GM21367 (cell line): ENCODE data around the gene ALK.
"Not testable (repeated sequence)": the region's sequence is repeated elsewhere in the genome, so short reads cannot be mapped to it uniquely, and the experiment has no call there.

ENCODE experiments used
- ATAC-seq: cut with Tn5 transposase; IDR thresholded peaks from one replicate; pipeline ENCODE4 v1.9.1; 2021; ENCODE audit not compliant: unreplicated experiment

ALK gene

DNA sequence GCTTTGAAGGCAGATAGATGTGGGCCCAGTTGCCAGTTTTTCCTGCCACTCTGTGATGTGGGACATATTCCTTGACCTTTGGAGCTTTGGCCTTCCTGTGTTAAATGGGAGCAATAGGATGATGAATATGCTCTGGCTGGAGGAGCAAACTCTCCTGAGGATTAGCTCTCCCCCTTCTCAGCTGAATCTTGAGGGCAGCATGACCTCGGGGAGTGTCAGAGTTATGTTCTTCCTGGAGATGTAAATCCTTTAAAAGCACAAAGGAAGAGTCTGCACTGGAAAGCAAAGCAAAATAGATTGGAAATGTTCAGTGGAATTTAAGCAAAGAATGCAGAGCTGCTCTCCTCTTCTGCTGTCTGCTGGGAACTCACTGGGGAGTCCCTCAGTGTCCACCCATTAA is 160.1 kb downstream of the ALK start:
- ATAC-seq: no peak

GRCh38 chr2:29760008-29760407 is 161.4 kb downstream of the ALK start:
- ATAC-seq: no peak

- ATAC-seq: no peak
Measured at GRCh38 chr2:29759360-29759759, 162.0 kb downstream of the ALK start.

DNA sequence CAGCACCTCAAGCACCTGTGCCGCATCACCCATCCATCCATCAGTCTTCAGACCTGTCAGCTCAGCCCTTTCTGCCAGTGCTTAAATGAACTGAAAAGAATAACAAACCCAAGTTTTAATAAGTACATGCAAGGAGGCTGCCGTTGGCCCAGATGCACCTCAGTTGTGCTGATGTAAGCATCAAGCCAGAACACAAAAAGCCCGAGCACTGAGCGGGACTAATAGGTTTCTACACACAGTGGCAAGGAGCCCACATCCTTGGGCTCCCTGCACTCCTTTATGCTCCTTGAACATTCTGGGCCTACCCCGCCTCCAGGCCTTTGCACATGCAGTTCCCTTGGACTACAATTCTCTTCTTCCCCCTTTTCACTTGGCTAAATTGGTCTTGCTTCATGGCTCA is 165.6 kb downstream of the ALK start:
- ATAC-seq: no peak

- no peak for ATAC-seq
Measured at GRCh38 chr2:29755233-29755632, 166.2 kb downstream of the ALK start.

DNA sequence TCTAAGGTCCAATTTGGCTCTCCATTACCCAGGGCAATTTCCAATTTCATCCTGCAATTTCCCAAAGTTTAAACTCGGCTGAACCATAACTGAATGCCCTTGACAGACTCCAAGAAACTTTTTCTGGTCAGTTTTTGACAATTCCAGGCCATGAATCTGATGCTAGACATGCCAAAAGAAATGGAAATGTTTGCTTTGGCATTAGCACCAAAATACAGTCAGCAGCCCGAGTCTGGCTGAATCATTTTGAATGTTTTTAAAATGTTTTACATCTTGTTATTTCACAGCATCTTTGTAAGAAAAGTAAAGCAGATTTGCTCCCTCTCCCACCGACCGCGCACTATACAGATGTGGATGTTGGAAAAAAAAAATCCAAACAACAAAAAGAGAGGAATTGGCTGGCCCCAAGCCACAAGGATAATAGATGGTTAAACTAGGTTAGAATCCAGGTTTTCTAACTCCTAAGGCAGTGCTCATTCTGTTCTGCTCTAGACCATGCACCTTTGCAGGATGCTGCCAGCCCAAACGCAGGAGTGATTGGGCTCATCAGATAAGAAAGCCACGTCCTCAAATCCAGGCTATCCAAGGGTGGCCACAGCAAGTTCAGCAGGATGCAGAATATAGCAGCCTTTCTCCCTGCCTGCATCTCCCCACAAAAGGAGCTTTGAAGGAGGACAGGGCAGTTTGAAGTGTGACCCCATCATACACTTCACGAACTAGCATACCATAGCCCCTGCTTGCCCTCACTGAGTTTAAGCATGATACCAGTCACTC is 167.5 kb downstream of the ALK start:
- ATAC-seq: no peak

GRCh38 chr2:29751390-29751789 is 170.0 kb downstream of the ALK start:
- no peak for ATAC-seq

GRCh38 chr2:29750463-29750862 is 170.9 kb downstream of the ALK start:
- not testable (repeated sequence) for ATAC-seq

DNA sequence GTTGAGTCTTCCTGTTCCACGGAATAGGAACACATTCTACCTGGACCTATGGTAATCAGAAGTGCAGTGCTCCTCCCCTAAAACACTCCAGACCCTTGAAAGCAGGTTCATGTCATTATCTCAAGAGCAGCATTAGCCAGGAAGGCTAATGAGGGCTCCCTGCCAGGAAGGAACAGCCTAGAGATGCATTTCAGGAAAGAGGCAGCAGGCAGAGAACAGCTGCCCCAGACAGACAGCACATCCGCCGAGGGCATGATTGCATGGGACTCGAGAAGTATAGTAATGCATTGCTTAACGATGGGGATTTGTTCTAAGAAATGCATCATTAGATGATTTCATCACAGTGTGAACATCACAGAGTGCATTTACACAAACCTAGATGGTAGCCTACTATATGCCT is 171.5 kb downstream of the ALK start:
- no peak for ATAC-seq

DNA sequence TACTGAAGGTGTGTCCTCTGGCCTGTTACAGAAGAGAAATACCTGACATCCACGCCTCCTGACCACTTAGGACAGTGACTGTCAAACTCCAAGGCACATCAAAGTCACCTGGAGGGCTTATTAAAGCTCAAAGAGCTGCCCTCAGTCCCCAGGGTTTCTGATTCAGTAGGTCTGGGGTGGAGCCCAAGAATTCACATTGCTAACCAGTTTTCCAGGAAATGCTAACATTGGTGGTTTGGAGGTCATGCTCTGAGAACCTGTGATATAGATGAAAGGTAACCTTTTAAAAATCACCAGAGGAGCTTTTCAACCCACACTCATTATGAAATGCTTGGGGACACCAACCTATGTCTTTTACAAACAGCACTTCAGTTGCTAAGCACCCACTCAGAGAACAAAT is 172.3 kb downstream of the ALK start:
- ATAC-seq: no peak

DNA sequence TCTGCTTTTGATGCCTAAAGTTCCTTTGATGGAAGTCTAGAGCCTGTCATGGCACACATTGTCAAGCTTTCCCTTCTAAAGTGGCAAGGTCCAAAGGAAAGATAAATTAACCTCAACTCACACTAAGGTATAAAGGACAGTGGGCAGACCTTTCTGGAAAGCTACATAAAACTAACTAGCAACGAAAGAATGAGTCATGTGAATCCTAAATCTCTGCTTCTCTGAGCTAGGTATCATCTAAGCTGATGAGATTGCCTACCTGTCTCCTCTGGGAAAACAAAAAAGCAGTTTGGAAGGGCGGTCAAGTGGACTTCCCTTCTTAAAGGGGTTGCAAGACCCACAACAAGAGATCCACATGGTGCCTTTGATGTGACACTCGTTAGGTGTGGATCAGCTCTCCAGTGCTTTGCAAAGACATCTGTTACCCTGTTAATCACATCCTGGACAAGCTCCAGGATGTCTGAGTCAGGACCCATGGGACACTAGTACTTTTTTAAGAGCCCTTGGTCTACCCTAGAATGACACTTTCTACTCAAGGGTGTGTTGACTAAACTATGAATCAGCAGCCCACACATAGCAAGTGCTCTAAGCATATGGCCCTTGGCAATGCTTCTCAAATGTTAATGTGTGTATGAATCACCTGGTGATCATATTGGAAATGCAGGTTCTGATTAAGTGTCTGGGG is 173.5 kb downstream of the ALK start:
- no peak for ATAC-seq

GRCh38 chr2:29744976-29745375 is 176.4 kb downstream of the ALK start:
- ATAC-seq: peak; percentile 73

GRCh38 chr2:29743516-29743915 is 177.9 kb downstream of the ALK start:
- ATAC-seq: no peak

GRCh38 chr2:29742656-29743055 is 178.7 kb downstream of the ALK start:
- ATAC-seq: no peak

GRCh38 chr2:29741132-29741531 is 180.3 kb downstream of the ALK start:
- no peak for ATAC-seq

GRCh38 chr2:29733965-29734364 is 187.4 kb downstream of the ALK start:
- ATAC-seq: no peak

DNA sequence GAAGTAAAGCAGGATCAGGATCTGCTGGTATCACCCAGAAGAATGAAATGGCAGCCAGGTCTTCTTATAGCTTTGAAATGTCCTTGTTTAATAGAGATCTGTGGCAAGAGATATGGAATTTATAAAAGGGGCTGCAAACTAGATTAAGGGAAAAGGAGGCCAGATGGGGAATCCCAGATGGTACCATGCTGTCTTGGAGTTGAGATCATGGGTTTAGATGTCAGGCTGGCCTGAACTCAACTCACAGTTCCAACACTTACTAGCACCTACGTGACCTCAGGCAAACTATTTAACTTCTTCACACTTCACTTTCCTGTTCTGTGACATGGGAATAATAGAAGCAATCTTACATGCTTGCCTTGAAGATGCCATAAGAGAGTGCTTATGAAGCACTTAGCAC is 188.2 kb downstream of the ALK start:
- no peak for ATAC-seq

DNA sequence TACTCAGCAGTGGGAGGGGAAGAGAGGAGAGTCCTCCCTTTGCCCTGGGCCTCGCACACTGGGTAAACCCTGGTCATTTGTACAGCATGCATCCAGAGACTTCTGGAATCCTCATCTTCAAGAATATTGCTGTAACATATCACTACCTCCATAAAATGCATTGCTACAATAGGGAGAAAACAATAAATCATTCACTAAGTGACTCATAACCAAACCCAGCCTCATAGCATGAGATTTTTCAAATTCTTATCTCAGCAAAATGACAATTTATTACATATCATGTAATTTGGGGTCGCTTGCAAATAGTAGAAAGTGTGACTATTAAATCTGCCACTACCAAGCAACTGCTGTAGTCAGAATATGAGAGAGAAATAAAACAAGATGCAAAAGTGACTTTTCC is 189.4 kb downstream of the ALK start:
- no peak for ATAC-seq

DNA sequence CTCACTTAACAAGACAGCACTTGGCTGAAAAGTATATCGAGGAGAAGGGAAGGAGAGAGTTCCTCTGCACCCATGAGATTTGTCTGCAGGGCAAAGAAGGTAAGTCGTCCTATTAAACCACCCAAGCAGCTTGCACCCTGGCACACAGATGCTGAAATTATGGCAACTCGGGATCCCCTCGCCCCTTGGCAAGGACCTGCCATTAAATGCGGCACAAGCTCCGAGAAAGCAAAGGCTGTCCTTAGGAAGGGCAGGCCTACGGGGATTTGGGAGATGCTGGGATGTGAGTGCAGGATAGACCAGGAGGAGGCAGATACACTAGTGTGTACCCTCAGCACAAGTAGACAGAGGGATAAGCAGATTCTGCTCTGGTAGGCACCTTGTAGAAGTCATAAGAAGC is 191.5 kb downstream of the ALK start:
- no peak for ATAC-seq

- ATAC-seq: no peak
Measured at GRCh38 chr2:29729401-29729800, 192.0 kb downstream of the ALK start.

GRCh38 chr2:29726976-29727375 is 194.4 kb downstream of the ALK start:
- no peak for ATAC-seq

DNA sequence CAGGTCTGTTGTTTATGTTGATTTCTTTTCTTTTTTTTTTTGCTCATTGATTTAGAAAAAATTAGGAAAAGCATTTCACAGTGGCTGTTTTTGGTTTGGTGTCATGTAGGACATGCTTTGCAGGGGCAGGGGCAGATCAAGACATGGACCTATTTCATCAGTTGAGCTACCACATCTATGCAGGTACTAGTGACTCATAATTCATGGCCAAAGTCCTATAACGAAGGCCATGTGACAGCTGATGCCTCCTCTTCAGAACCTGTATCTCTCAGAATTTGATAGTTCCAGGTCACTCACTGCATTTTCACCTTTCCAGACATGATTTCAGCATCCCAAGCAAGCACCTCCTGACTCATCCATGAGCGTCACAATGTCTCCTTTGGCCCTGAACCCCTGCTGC is 195.8 kb downstream of the ALK start:
- no peak for ATAC-seq

- no peak for ATAC-seq
Measured at GRCh38 chr2:29724282-29724681, 197.1 kb downstream of the ALK start.
